Amniotic stem cell (primary cell): ENCODE results near the gene GLRA1.
"Not testable (repeated sequence)": the region's sequence is repeated elsewhere in the genome, so short reads cannot be mapped to it uniquely, and the experiment has no call there.

Experiments used
- DNase-seq: peaks from one replicate; lab custom pipeline; 2025; lab: John Stamatoyannopoulos, UW

The GLRA1 gene

DNA sequence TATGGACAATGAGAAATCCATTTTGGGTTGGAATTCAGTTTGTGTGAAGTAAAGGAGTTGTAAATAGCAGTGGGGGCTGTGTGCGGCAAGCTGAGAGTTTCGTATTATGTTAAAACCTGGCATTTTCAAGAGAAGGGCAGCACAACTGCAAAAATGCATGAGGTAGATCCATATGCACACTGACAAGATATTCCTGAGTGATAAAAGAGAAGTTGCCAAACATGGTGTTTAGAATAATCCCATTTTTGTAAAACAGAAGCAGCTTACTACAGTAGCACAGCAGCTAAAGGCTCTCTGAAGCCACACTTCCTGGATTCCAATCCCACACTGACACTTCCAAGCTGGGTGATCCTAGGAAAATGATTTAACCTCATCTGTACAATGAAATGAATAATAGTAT is 11.2 kb downstream of the GLRA1 start:
- no peak for DNase-seq

DNA sequence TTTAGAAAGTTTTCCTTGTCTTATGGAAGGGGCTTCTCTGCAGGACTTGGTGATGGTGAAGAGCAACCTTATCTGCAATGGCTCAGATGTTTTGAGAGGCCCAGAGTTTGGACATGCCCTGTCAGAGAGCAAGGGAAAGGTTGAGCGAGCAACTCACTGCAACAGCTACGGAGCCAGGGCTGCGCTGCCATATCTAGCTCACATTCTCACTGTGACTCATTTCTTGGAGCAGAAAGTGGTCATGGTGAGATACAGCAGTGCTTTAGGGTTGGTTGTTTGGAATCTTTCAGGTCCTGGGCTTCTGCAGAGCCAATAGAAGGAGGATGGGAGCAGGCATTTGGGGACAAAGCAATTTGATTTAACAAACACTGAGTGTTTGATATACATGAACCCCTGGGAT is 12.3 kb downstream of the GLRA1 start:
- no peak for DNase-seq

DNA sequence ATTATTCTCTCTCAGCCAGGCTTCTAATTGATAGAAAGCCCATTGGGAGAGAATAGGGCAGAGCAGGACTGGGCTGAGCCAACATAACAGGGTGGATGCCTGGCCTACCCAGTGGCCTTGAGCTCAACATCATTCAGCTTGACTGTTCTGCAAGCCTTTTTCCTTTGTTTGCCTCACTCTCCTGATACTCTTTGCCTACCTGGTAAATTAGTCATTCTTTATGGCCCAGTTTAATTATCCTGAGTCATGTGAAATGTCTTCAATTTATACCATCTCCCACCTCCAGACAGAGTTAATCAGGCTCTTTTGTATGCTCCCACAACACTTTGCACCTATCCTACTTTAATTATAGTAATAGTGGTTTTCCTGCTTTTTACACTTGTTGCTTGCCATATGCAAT is 13.6 kb downstream of the GLRA1 start:
- DNase-seq, result no peak

DNA sequence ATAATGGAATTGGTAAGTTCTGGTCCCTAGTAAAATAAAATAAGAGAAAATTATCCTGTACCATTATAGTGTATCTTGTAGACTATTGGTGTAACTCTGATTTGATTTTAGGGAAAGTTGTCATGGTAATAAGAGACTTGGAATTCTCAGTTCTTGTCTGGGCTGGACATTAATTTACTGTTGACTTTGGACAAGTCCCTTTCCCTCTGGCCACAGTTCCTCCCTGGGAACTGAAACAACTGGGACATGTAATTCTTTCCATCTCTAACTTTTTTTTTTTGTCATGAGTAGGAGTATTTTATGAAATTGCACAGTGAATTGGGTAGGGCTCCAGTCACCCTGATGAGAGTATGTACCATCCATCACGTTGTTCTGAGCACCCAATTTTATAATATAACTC is 15.0 kb downstream of the GLRA1 start:
- no peak for DNase-seq

DNA sequence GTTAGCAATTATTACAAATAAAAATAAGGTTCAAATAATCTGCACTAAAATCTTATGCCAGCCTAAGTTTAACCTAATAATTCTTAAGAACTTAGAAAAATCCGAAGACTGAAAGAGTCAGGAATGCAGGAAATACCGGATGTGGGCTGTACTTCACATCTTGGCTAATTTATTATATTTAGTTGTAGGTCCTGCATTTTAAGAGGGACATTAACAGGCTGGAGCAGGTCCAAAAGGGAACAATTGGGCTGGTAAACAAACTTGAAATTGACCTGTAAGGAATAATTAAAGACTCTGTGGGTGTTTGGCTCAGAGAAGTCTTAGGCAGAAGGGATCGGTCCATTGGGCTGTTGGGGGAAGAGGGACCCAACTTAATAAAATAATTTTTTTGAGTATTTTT is 18.4 kb downstream of the GLRA1 start:
- no peak for DNase-seq

DNA sequence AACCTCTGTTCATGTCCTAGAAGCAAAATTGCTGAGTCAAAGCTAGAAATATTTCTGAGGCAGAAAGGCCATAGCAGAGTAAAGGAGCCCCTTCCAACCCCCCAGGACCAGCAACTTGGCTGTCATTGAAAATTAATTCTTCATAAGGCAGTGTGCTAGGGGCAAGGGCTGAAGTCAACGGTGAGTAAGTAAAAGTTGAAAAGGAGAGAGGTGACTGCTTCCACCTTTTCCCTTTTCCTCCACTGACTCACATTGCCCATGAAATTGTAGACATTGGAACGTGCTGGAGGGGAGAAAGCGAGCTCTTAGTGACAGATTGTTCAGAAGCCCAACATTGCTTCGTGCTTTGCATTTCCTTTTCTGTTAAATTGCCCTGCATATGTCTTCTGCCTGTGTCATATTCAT is 19.1 kb downstream of the GLRA1 start:
- DNase-seq, result no peak

DNA sequence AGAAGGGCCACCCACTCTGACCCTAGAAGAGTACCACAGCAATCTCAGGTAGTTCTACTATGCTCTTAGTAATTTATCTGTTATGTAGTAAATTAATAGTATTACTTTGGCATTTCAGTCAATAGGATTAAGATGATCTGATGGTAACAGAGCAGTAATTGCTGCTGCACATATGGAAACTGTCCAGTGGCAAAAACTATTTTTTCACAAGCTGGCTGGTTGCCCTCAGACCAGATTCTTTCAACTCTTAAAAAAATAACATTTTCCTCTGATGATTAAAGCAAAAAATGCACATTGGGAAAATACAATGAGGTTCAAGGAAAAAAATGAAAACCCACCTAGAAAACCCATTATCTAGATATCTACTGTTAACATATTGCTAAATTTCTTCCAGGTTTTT is 19.7 kb downstream of the GLRA1 start:
- DNase-seq, result no peak

DNA sequence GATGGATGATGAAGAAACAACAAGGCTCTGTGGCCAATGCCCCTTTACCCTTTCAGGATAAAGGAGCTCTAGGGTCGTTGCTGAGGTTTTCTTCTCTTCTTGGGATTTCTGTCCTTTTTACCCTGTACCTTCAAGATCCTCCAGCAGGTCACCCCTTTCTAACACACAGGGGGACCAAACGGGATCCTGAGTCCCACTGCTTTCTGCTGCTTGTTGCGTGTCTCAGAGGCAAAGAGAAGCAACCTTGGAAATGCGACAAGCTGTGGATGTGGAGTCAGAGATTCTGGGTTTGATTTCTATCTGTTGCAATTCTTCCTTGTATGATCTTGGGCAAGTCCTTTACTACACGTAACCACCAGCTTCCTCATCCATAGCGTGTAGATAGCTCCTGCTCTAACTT is 20.5 kb downstream of the GLRA1 start:
- DNase-seq, result no peak

DNA sequence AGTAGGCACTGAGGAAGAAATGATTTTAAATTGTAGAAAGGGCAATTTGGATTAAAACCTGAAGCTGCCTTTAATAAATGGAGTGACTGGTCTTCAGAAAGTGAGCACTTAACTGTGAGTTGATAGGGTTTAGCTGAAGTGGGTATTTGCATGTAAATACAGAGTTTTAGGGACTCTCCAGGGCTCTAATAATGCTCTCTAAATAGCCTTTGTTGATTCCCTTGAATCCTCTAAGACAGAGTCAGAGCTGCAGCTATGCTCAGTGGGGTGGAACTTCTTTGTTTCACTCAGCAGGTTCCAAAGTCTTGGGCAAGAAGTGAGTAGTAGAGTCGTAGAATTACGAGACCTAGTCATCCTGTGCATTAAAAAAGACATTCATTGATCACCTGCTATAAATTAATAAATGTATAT is 21.4 kb downstream of the GLRA1 start:
- DNase-seq, result no peak

DNA sequence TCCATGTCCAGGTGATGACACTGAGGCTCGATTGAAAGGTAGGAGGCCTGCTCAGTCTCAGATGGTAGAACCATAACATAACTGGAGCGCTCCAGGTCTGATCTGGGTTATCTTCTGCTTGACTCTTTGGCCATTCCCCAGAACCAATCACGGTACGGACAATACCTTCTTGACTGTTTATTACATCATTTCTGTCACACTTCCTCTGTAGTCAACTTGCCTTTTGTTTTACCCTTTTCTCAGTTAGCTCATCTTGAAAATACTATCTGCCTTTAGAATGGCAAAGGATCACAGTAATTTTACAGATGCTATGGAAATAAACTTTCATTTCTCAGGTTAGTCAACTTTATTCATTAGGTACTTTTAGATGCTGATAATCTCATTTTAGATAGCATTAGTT is 22.4 kb downstream of the GLRA1 start:
- DNase-seq, result no peak

DNA sequence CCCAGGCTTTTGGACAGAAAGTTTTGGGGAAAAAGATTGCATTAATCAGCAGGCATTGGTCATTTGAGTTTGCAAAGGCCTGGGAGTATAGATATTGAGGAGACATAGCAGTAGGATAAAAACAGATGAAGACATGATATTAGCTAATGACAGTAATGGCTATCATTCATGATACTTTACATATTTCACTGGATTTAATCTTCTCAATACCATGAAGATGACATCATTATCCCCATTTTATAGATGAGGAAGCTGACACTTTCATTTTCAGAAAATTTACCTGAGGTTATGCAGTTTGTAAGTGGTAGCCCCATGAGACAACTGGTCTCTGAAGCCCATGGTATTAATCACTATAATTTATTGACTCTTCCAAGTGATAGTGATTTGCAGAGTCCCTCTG is 23.0 kb downstream of the GLRA1 start:
- DNase-seq, result no peak

DNA sequence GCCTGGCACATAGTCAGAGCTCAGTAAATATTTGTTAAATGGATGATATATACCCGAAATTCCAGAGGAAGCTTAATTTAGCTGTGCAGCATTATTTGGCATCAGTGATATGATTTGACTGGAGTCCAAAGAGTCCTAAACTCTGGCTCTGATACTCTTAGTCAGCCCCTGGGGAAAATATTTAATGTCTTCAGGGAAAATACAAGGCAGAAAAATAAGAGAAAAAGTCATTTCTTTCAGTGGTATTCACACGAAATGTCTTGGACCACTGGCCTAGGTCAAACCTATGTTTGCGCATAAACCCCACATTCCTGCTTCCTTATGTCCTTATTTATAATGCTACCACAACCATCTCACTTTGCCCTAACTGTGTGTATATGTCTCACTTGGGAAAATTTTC is 23.8 kb downstream of the GLRA1 start:
- no peak for DNase-seq

DNA sequence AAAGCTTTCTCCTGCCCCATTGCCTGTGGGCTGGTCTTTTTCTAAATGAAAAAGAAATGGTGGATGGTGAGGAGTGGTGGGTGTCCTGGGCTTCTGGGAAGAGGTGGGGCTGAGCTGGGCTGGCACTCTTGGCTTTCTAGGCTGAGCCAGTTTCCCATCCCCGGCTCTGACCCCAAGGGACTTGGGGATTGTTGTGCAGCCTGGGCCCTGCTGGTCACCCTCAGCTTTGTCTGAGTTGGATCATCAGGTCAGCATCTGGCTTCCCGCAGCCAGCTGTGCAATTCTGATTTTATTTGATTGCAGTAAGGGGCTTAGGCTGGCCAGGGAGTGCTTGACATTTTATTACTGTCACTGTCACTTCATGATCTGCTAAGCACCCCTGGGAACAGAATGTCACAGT is 25.3 kb downstream of the GLRA1 start:
- no peak for DNase-seq

DNA sequence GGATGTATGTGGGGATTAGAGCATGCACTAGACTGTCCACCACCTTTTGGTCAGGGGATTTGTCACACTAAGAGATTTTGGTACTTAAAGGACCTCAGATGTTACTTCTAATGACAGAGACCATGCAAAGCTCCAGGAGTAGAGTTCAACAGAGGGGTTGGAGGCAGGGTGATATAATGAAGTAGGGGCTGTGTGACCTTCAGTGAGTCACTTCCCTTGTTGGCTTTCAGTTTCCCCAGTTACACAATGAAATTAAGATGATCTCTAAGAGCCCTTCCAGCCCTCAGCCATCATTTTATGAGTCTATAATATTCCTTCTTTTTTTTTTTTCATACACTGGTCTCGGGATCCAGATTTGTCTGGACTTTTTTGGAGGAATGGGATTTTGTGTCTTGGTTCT is 26.8 kb downstream of the GLRA1 start:
- no peak for DNase-seq

DNA sequence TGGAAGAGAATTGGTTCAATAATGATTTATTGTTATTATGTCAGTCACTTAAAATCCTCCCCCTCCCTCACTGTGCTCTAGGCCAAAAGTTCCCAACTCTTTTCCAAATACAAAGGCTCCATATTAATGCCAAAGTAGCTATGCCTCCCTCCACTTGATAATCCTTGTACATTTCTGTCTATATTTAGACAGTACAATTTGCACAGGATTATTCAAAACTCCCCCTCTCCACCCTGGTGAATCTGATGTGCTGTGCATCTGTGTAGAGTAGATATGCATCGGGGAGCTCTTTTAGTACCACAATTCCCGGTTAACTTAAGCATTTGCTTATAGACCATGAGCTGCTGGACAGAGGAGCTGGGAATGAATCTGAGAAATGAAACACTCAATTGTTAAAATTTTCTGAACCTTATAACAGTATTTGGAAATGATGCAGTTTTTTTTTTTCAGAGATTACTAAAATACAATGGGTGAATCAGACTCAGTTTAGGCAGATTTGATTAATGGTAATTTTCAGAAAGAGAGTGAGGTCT is 27.6 kb downstream of the GLRA1 start:
- DNase-seq, result no peak

DNA sequence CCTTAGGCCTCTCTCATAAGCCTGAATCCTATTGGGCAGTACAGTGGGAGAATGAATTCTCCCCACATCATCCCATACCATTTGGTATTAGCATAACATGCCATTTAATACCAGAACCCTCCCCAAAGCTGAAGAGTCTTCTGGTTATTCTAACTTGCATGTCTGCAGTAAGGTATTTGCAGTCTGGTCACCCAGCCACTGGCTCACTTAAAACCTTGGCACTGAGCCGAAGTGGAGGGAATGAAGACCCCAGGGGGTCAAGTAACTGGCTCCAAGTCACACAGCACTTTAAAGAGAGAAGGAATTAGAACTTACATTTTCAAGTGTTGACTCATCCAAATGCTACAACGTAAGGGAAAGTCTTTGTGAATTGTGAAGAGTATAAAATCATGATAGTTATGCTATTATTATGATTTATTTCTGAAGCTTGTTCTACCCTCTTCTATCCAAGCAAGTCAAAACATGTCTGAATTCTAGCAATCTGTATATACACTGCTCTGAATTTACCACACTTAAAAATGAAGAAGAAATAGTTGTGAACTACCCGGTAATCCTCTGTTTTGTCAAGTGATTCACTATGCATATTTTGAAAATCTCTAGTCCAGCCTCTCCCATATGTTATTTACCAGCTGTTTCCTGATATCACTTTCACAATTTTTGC is 28.5 kb downstream of the GLRA1 start:
- no peak for DNase-seq

DNA sequence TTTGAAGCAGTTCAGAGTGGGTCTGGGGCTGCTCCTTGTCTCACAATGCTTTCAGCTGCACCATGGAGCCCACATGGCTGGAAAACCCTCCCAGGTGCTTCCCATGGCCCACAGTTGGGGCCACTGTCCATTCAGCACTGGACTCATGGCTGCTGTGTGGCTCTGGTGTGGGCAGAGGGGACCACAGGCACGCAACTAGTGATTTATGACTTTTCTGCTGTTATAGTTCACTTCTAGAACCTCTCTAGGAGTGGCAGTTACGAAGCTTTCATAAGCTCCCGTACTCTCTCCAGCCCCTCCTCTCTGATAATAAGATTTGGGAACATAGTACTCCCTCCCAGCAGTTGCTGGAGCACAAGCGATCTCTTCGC is 29.0 kb downstream of the GLRA1 start:
- DNase-seq, result no peak

DNA sequence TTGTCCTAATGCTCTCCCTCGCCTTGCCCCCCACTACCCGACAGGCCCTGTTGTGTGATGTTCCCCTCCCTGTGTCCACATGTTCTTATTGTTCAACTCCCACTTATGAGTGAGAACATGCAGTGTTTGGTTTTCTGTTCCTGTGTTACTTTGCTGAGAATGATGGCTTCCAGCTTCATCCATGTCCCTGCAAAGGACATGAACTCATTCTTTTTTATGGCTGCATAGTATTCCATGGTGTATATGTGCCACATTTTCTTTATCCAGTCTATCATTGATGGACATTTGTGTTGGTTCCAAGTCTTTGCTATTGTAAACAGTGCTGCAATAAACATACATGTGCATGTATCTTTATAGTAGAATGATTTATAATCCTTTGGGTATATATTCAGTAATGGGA is 31.2 kb downstream of the GLRA1 start:
- DNase-seq, result not testable (repeated sequence)

DNA sequence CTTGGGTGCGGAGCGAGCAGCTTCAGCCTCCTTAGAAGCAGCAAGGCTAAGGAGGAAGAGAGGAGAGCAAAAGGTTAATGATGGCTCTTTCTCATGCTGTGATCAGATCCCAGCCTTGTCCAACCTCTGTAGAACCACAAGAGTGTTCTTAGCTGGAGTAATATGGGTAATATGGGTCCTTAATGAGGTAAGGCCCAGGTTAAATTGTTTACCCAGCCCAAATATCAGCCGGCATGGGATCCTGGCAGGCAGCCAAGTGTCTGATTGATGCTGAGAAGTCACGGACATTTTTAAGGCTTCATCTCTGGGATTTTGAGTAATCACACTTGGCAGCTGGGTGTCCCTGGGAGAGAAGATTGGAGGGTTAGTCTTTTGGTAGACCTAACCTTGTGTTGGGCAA is 32.3 kb downstream of the GLRA1 start:
- DNase-seq, result no peak

DNA sequence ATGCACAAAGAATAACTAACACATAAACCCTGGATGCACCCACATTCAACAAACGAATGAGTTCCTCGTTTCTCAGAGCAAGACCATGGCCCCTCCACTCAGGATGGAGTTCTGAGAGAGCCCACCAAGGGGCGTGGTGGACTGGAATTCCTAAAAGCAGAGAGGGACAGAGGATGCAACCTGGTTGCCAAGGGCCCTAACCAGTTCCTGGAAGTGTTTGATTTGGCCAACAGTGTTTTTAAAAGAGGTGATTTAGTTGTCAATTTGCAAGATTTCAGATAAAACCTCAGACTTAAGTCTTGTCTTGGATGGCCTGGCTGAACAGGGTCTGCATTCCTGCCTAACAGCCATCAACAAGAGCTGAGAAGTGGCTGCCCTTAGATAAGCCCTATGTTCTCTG is 34.4 kb downstream of the GLRA1 start:
- DNase-seq, result no peak

DNA sequence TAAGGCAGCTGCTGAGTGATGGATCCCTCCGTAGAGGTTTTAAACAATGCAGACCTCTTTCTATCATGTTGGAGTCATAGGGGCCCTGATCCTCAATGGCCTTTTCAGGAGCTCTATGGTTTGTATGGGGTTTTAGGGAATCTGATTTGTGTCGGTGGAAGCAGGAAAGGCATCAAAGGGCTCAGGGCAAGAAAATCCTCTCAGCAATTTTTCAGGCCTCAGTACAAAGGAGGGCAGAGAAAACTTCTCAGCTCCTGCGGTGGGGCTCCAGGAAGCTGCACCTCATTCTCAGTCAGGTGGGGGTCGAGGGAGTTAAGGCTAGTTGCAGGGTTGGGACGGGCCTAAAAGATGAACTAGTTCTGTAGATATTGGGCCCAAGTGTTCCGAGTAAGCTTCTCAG is 35.0 kb downstream of the GLRA1 start:
- DNase-seq, result no peak

DNA sequence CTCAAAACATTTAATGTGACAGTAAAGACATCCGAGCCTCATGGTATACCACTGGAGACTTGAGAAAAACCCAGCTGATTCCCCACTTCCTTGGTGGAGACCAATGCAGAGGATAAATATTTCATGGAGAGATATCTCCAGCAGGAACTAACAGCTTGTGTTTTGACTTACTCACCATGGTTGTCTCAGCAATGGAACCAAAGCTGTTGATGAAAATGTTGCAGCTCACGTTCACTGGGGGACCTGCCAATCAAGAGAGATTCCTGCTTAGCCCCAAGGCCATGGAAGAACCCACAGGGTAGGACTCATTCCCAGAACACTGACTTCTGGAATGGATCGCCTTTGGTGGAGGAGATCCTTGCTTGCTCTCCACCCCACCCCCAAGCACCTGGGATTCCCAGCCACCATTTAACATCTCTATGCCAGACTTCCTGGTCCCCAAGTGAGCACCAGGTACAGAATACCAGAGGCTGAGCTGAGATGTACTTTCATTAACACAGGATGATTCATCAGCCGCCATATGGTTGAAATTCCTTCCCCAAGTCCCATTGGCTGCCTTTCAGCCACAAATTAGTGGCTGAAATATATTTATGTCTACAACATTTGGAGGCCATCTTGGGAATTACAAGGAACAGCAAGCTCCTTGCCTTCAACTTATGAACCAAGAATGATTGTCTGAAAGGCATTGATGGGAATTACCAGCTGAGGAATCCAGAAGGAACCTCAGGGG is 37.9 kb downstream of the GLRA1 start:
- no peak for DNase-seq

DNA sequence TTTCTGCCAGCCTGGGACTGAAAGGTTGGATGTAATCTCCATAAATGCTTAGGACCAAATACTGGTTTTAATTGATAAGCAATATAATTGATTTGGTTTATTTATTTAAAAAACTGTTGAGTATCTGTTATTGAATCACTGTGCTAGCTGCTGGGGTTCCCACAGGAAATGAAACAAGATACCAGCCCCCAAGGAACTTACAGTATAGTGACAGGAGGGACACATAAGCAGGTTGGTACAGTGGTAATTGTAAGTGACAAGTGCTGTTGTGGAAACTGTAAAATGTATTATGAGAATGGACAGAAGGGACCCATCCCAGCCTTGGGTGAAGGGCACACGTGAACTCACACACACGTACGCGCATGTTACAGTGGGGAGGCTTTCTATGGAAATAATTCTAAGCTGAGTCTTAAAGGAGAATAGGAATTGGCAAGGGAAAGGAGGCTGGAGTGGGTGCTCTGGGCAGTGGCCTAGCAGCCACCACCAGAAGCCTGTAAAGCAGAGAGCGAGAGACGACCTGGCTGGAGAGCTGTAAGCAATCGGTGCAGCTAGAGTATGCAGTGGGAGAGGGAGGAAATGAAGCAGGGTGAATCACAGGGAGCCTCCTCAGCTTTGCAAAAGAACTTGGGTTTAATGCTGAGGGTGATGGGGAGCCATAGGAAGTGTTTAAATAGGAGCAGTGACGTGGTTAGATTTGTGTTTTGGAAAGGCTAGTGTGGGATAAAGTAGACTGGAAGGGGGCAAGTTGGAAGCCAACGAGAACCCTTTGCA is 39.3 kb downstream of the GLRA1 start:
- no peak for DNase-seq
